GM19099 (cell line): ENCODE data around the gene F2RL2.

Experiments used
- POLR2A ChIP-seq: IDR thresholded peaks from 3 replicates; pipeline ENCODE4 v1.6.1; 2011; ENCODE audit warnings: low read depth; ENCODE audit not compliant: insufficient read length; ENCODE audit errors: extremely low read depth

Gene F2RL2

DNA sequence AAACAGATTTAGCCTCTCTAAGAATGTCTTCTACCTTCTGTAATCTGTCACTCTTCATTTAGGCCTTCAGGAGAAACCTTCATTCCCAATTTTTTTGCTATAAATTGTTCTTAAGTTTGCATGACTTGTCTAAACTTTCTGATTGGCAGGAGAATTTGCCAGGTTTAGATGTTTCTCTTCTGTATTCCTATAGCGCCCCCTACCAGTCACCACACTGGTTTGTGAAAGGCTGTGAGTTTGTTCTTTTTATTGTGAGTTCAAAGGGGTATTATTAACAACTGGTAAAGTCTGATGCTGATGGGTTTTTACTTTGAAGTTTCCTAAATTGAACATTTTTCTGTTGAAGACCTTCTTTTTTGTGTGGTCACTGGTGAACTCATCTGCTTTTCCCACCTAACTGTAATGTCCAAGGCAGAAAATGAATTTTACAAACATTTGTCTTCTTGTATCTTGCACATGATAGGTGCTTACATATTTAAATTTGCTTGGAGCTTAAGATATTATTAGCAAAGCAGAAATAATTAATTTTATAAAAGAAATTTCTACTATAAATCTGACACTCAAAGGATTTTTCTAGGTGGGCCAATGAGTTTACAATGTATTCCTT lies 18.4 kb upstream of the F2RL2 start:
- TF ChIP-seq POLR2A, result no peak

GRCh38 chr5:76638479-76638878 lies 15.3 kb upstream of the F2RL2 start:
- TF ChIP-seq POLR2A, result no peak

DNA sequence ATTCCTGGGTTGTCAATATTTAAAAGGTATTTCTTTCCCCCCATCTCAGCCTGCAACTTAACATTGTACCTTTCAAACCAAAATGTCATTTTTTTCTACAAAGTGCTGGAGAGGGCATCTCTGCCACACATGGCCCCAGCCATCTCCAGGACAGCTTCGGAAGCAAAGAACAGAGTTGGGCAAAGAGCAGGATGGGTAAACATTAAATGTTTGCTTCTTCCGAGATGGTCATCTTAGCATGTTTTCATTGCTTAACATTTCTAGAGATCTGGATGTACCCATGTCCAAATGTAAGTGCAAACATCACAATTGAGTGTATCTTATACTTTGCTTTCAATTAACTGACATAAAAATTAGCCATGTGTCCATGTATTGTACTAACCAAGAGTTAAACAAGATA lies 14.3 kb upstream of the F2RL2 start:
- no peak for TF ChIP-seq POLR2A

GRCh38 chr5:76634661-76635060 lies 11.5 kb upstream of the F2RL2 start:
- no peak for TF ChIP-seq POLR2A

DNA sequence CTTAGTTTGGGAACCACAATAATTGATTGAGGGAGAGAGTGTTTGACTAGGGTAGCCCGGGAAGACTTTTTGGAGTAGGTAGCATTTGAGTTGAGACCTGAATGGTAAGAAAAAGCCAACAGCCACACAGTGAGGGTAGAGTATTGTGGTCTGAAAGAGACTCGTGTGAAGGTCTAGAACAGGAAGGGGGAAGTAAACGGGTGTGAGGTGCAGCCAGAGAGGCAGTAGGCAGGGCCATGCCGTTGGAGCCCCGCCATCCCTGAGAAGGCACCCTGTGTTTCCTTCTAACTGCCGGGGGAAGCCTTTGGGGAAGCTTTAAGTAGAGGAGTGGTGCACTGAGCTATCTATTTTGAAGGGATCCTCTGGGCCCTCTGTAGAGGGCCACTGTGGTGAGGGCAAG lies 3.5 kb upstream of the F2RL2 start:
- TF ChIP-seq POLR2A, result no peak

- no peak for TF ChIP-seq POLR2A
Observed at GRCh38 chr5:76625087-76625815, 2.0 kb upstream of the F2RL2 start.

DNA sequence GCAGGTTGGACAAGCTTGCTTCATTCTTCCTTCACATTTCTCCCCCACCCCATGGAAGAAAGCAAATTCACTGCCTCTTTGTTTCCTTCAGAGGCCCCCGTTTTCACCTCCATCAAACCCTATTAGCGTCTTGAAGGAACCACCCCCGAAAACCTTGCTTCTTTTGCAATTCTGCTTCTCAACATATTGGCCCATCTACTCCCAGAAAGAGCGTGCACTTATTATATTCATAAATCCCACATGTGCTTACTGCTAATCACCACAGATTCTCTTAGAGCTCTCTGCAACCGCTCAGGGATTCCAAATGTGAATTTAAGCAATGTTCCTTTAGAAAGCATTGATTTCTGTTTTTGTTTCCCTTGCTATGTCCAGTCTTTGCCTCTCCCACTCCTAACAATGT lies 1.1 kb downstream of the F2RL2 start:
- TF ChIP-seq POLR2A, result no peak

GRCh38 chr5:76620166-76620565 lies 3.0 kb downstream of the F2RL2 start:
- TF ChIP-seq POLR2A, result no peak

GRCh38 chr5:76617675-76618074 lies 5.5 kb downstream of the F2RL2 start:
- no peak for TF ChIP-seq POLR2A

- TF ChIP-seq POLR2A, result no peak
Observed at GRCh38 chr5:76617229-76617628, 6.0 kb downstream of the F2RL2 start.

- TF ChIP-seq POLR2A, result no peak
Observed at GRCh38 chr5:76616206-76616605, 7.0 kb downstream of the F2RL2 start.

DNA sequence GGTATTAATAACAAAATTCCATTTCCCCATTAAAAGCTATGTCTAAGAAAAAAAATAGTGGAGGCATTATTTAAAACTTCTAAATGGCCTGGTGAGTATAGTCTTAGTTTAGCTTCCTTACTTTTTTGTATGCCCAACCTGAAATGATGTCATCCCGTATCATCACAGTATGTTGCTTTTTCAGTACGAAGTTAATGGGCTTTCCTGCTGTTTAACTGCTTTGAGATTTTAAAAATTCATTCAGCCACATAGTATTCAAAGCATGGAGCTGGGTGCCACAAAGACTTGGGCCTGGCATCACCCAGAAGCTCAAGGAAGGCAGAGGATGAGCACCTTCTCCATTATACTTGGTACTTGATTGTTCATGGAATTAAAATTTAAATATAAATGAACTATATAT lies 7.4 kb downstream of the F2RL2 start:
- TF ChIP-seq POLR2A, result no peak

GRCh38 chr5:76612942-76613341 lies 10.3 kb downstream of the F2RL2 start:
- TF ChIP-seq POLR2A, result no peak

DNA sequence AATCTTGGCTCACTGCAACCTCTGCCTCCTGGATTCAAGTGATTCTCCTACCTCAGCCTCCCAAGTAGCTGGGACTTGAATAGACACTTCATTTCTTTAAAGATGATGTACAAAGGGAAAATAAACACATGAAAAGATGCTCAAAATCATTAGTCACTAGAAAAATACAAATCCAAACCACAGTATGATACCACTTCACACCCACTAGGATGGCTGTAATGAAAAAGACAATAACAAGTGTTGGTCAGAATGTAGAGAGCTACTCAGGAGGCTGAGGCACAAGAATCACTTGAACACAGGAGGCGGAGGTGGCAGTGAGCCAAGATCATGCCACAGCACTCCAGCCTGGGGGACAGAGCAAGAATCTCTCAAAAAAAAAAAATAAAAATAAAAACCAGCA lies 13.0 kb downstream of the F2RL2 start:
- no peak for TF ChIP-seq POLR2A

GRCh38 chr5:76608833-76609232 lies 14.4 kb downstream of the F2RL2 start:
- no peak for TF ChIP-seq POLR2A

- TF ChIP-seq POLR2A, result no peak
Observed at GRCh38 chr5:76607353-76607871, 15.8 kb downstream of the F2RL2 start.
